NCI-H1105 (cell line): ENCODE measurements around the gene NOM1.

ENCODE experiments used
- DNase-seq: peaks from one replicate; lab custom pipeline; 2025; lab: John Stamatoyannopoulos, UW

The NOM1 gene

DNA sequence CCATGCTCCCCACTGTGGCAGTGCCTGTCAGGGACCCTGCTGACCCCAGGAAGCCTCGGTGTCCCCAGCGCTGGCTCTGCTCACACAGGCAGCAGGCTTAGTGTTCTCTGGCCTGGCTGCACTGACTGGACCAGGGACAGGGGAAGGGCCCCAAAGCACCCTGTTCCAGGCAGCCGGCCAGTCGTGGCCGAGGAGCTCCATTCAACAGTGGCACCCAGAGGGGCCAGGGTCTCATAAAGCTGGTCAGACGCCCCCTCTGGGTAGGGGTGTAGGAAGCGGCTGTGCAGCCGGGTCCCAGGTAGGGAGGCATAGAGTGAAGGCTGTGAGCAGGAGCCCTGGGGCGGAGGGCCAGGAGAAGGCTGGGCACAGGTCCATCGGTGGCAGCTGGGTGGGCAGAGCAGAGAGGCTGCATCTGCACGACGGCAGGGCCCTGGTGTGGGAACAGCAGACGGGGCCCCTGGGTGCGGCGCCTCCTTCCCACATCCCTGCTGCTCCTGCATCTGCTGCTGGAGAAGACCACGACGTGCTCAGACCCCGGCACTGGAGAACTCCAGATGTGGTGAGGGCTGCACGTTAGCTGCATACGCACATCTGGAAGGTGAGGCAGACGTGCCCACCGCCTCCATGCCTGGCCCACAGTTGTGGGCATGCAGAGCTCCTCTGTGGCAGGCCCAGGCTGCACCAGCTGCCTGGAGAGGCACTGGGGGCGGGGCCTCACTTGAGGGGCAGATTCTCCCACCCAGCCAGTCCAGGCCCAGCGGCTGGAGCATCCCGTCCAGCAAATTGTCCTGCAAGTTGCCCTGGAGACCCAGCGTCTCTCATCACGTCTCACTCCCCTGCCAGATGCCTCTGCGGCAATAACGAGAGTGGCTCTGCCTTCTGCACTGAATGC is 35.8 kb downstream of the NOM1 start:
- no peak for DNase-seq

DNA sequence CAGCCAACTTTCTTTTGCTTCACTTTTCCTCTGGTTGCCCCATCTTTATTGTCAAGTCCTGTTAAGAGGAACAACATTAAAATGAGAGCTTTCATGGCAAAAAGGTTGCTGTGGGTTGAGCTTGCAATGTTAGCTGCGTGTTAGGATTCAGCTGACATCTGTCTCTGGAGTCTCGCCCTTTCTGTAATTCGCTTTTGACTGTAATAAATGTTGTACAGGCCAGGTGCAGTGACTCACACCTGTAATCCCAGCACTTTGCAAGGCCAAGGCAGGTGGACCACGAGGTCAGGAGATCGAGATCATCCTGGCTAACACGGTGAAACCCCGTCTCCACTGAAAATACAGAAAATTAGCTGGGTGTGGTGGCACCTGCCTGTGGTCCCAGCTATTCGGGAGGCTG is 36.9 kb downstream of the NOM1 start:
- no peak for DNase-seq

DNA sequence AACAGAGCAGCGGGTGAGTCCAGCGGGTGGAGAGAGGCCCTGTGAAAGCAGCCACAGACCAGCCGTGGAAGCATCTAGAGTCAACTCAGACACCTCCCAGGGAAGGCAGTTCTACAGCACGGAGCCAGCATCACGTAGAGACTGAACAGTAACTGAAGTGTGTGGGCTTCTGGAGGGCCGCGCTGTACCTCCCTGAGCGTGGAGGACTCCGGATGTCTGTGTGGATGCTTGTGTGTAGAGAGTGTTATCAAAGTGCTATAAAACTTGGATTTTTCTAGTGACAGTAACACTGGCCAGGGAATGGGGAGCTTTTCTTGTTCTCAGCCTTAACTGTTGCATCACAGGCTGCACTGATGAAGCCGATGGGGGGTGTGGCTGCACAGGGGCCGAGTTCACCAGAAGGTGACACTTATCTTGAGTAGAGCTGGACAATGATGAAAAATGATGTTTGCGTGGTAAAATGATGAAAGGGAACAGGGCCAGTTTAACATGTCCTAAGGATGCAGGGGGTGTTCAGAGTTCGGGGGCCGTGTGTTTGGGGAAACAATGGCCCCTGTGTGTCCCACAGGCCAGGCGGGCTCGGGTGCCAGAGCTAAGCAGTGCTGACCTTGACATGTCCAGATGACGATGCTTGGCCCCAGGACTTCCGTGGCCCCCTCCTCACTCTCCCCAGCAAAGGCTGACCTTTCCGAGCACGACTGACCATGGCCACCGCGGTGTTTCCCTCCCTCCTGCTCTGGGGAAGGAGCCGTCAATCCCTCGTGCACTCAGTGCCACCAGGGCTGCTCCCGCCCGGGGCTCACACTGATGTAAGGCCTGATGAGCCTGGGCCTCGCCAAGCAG is 39.1 kb downstream of the NOM1 start:
- no peak for DNase-seq

DNA sequence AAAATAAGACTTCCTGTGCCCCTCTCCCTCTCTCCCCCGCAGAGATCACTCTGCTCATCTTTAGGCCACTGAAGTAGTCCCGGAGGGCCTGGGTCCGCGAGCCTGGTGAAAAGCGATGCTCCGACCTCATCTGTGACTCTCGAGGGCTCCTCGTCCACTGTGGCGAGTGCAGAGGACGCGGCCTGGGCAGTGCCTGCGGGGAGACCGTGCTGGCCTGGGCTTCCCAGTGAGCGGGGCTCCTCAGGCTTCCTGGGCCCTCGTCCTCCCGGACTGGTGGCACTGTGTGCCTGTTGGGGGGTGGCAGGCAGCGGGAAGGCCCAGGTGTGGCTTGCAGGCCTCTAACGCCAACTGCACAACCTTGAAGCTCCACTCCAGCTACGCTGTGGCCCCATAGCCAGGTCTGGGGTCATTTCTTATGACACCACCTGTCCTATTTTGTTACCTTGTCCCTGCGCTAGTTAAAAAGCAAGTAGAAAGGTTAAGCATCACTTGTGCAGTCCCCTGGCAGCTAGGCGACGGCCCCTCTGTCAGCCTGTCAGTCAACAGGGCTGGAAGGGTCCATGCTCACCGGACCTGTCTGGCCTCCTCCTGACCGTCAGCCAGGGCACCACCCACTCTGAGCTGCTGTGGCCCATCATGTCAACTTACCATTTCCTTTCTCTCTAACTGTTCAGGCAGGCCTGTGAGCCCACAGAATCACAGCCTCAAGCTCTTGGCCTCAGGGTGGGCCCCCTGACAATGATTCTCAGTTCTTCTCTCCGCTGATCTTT is 40.4 kb downstream of the NOM1 start:
- no peak for DNase-seq

DNA sequence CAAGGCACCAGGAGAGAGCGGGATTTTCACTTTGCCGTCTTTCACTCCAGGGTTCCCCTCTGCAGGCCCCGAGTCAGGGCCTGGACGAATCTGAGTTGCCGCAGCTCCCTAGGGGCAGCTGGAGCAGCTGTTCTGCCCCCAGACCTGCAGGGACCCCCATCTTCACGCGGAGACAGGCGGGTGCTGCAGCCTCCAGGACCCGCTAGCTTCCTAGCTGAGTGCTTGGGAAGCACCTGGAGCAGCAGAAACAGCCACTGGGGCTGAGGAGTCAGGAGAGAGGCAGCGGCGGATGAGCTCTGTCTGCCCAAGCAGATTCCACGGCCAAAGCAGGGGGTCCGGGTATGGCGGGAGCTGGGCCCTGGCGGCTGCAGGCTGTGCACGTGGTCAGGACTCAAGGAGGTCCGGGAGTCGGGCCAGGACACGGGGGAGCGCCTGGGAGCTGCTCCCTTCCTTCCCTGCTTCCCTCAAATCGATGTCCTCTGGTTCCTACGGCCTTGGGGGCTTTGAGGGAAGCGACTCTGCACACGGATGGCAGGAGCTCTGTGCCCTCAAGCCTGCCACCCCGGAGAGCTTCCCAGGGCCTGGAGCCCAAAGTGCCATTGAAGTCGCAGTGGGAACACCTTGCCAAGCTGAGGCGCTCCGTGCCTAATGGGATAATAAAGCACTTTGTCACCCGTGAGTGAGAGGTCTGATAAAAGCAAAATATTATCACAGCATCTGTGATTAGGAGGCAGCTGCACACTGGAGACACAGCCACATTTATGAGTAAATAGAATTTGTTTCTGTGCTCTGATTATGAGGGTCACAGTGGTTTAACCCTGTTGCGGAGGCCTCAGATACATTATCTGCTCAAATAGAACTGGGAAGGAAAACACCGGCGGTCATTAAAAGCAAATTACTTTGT is 43.8 kb downstream of the NOM1 start:
- no peak for DNase-seq

DNA sequence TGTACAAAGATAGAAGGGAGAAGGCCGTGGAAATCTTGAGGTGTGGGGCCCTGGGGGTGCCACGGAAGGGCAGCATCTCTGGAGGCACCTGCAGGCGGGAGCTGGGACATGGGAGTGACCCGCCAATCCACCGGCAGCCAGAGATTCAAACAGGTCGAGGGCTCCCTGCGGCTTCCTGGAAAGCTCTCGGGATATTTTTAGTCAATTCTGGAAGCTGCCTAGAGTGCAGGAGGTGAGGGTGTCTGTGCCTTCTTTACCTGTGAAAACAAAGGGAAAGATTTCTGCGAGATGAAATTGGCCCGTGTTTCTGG is 44.4 kb downstream of the NOM1 start:
- no peak for DNase-seq

DNA sequence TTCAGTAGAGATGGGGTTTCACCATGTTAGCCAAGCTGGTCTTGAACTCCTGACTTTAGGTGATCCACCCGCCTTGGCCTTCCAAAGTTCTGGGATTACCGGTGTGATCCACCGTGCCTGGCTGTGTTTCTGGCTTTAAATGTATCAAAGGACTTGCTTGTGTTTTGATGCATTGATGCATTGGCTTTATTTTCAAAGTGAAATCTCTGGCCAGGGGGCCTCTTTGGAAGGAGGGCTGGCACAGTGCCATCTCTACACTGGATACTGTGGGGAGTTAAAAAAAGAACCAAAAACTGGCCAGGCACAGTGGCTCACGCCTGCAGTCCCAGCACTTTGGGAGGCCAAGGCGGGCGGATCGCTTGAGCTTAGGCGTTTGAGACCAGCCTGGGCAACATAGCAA is 44.9 kb downstream of the NOM1 start:
- DNase-seq: no peak

DNA sequence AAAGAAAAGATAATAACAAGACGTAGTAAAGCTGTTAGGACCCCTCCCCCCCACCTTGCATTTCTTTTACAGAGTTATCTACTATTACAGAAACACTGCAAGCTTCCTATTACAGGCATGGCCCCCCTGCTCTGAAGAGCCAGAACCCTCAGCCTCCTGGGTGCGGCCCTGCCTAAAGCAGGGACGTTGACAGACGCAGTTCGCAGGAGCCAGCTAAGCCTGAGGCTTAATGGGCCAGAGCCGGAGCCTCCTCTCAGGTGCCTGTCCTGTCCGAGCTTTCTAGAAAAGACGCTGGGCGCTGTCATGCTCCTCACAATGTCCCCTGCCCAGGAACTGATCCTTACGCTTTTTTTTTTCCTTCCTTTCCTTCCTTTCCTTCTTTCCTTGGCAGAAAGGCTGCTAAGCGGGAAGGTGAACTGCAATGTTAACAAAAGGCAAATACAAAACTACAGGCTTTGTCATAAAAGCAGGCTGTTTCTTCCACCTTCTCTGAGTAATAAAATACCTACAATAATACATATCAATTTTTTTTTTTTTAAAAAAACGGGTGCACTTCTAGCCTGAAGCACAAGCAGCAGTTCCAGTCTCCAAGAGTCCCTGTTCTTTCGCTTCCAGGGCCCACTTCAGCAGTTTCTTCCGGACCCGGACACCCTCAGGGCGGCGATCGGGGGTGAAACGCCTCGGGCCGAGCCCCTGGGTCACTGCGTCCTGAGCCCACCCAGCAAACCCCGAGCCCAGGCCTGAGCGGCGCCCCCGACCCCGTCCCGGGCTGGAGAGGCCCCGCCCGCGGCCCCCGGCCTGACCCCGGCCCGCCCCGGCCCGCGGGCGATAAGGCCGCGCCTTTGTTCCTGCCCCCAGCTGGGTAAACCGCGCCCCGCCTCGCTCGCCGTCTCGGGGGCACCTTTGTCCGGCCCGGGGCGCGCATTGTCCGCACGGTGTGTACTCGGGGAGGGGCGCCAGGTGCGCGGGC is 49.8 kb downstream of the NOM1 start:
- no peak for DNase-seq

DNA sequence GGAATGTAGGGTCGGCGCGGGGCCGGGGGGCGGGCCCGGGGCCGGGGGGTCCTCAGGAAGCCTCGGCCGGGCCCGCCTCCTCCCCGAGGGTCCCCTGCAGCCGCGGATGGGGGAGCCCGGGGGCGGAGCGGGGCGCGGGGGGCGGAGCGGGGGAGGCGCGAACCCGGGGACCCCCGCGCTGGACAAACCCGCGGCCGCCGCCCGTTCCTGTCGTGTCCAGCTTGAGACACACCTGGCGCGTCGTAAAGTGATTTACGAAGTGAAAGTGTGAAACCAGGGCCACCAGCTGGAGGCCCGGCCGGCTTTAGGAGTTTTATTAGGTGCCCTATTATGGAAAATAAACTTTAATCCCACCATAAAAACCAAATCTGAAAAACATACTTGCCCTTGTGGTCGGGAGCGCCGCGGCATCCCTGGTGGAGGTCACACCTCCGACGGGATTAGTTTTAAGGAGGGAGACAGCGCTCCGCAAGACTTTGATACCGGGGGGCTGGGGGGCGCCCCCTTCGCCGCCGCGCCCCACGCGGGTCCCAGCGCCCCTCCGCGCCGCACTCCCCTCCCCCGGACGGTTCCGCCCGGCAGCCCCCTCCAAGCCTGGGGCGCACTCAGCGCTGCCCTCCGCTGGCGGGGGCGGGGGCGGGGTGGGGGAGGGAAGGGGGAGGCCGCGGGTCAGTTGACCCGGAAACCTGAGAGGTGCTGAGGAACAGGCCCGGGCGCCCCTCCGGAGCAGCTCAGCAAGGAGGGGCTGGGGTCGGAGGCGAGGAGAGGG is 50.6 kb downstream of the NOM1 start:
- DNase-seq: no peak

DNA sequence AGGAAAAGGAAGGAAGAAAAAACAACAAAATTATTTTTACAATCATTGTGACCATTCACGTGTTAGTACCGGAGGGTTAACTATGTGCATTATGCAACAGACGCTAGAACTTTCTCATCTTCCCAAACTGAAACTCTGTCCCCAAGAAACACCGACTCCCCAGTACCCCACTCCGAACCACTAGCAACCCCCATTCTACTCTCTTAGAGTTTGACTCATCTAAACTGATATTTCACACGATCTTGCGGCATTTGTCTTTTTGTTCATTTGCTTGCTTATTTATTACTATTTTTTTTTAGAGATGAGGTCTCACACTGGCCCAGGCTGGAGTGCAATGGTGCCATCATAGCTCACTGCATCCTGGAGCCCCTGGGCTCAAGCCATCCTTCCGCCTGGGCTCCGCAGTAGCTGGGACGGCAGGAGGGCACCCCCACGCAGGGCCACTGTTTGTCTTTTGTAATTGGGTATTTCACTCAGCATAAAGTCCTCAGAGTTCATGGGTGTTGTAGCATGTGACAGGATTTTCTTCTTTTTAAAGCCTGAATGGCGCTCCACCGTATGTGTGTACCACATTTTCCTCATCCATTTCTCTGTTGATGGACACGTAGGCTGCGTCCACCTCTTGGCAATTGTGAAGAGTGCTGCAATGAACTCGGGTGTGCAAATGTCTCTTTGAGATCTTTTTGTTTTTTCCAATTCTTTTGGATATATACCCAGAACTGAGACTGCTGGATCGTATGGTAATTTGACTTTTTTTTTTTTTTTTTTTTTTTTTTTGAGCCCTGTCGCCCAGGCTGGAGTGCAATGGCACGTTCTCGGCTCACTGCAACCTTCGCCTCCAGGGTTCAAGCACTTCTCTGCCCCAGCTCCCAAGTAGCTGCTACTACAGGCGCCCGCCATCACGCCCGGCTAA is 51.5 kb downstream of the NOM1 start:
- DNase-seq: no peak

DNA sequence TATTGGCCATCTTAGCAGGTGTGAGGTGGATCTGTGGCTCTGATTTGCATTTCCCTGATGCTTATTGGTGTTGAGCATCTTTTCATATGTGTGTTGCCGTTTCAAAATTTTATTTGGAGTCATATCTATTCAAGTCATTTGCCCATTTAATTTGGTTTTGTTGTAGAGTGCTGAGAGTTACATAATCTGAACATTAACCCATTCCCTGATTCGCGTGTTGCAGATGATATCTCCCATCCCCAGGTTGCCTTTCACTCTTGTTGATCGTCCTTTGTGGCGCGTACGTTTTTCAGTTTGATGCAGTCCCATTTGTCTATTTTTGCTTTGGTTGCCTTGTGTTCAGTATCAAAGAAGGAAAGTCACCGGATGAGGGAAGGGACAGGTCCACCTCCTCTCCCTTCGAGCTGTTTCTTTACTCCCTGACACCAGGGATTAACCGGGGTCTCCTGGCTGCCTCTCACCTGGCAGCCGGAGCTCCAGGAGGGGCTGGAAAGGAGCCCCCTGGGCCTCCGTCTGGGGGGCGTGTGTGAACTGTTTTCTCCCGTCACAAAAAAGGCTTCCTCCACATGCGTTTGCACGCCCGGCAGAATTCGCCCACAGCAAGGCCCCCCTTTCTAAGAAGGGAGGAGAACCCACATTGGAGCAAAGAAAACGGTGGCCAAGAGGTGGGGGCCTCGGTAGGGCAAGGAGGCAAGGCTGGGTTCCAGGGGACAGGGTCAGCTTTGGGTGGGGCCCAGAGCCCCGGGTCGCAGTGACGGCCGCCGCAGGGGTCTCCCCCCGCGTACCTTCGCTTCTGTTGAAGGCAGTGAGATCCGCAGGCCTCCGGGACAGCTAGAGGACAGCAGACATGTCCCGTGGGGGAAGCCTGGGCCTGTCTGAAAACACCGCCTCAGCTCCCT is 52.7 kb downstream of the NOM1 start:
- no peak for DNase-seq

DNA sequence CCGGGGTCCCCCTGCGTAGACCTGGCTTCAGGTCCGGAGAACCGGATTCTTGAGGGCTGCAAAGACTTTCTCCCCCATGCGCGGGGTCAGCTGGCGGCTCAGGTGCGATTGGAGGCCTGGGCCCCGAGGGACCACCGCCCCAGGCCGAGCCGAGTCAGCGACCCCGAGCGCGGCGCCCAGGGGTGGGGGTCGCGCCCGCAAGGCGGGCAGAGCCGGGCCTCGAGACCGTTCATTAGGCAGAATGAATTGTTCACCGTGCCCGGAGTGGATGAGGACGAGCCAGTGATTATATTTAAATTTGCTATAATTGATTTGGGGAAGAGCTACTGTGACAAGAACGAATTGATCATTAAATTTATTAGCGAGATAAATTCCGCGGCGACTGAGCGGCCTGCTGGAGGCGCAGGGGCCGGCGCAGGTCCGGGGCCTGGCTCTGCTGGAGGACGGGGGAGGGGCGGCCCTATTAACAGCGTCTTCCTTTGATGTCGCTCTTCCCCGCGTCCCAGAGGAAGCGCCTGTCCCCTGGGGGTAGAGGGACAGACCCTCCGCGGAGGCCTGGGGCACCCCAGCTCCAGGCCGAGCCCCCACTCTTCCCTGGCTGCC is 53.4 kb downstream of the NOM1 start:
- DNase-seq: no peak

DNA sequence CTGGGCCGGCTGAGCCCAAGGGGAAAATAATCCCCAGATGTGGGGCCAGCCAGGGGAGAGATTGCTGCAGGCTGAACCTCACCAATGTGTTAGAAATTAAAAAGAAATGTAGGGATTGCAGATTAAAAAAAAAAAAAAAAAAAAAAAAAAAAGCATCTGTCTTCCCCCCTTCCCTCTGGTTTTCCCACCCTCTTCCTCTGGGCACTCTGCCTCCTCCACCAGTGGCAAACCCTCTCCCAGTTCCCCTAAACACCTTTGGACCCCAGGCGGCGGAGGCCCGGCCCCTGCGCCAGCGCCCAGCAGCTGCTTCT is 53.9 kb downstream of the NOM1 start:
- DNase-seq: no peak

DNA sequence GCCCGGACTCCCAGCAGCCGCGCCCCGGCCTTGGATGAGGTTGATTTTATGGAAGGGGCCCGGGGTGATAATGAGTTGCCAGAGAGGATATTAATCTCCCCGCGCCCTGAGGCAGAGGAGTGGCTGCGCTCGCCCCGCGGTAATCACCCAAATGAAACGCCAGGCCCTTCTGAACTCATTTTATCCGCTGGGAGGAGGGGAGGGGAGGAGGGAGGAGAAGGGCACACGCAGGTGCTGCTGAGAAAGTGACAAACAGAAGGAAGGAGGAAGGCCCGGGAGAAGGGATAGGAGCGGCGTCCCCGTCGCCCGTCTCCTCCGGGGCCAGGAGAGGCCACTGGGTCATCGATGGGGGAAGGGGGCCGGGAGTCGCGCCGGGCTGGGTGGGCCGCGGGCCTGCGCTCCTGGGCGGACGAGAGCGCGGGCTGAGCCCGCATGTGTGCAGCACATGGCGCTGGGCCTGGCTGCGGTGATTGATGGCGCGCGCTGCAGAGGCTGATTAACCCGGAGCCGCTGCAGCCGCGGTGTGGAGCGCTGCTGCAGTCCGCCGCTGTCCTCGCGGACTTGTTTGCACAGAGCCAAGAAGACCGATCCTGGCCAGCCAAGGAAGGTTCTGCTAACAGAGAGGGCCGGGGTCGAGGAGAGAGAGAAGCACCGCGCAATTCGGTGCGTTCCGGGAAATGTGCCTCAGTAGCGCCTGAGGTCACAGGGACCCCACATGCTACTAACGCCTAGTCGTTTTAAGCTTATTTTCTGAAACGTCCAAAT is 54.4 kb downstream of the NOM1 start:
- DNase-seq: no peak

DNA sequence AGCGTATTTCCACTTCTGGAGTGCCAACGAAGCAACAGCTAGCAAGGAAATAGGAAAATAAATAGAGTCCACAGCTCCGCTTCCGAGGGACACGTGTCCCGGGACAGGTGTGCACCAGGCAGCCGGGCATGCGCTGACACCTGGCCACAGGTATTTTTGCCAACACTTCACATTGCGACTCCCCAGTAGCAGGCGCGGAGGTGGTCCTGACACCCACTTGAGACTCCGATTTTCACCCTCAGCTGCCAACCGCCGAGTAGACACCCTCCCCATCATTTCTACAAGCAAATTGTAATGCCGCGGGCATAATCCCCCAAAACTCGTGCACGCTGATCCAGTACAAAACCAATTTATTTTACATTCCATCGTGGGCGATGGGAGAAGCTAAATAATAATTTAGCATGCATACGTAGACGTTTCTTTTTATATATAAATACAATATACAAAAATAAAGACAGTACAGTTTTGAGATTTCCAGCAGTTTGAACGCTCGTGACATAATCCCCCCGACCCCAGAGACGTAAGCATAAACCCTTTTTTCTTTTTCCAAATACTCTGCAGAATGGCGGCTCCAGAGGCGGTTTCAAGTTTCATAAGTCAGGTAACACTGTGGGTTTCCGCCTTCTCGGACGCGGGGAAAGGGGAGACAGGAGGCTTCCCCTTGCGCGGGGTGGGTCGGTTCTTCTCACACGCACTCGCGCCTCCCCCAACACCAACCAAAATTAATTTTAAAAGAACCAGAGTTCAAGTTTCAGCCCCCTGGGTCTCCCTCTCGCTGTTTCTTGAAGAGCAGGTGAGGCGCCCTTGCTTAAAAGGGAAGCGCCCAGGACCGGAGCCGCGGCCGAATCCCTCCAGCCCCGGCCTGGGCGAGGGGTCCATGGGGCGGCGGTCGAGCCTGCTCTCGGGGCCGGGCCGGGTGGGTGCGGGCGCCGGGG is 55.3 kb downstream of the NOM1 start:
- no peak for DNase-seq
